NK-92 (cell line): Measurements from ENCODE around the gene PIPOX.

Source experiments
- DNase-seq: peaks from one replicate; lab custom pipeline; 2025; ENCODE audit not compliant: unreplicated experiment; lab: John Stamatoyannopoulos, UW

PIPOX gene

GRCh38 chr17:29045734-29046472, 3.0 kb downstream of the PIPOX start:
- no peak for DNase-seq

- DNase-seq = no peak
Measured at GRCh38 chr17:29046473-29046839, 3.5 kb downstream of the PIPOX start.

- DNase-seq = no peak
Measured at GRCh38 chr17:29048440-29049368, 5.8 kb downstream of the PIPOX start.

GRCh38 chr17:29049541-29050145, 6.7 kb downstream of the PIPOX start:
- DNase-seq = no peak

GRCh38 chr17:29050176-29050575, 7.2 kb downstream of the PIPOX start:
- DNase-seq = no peak

- no peak for DNase-seq
Measured at GRCh38 chr17:29051194-29051593, 8.3 kb downstream of the PIPOX start.

- DNase-seq = no peak
Measured at GRCh38 chr17:29051731-29052130, 8.8 kb downstream of the PIPOX start.

GRCh38 chr17:29054835-29055234, 11.9 kb downstream of the PIPOX start:
- no peak for DNase-seq

GRCh38 chr17:29057361-29057760, 14.4 kb downstream of the PIPOX start:
- no peak for DNase-seq

GRCh38 chr17:29058391-29058790, 15.4 kb downstream of the PIPOX start:
- DNase-seq = no peak

- DNase-seq = no peak
Measured at GRCh38 chr17:29059281-29059680, 16.3 kb downstream of the PIPOX start.

GRCh38 chr17:29060475-29060874, 17.5 kb downstream of the PIPOX start:
- no peak for DNase-seq

GRCh38 chr17:29061036-29061435, 18.1 kb downstream of the PIPOX start:
- no peak for DNase-seq

GRCh38 chr17:29062215-29062614, 19.3 kb downstream of the PIPOX start:
- no peak for DNase-seq

- no peak for DNase-seq
Measured at GRCh38 chr17:29063992-29064391, 21.1 kb downstream of the PIPOX start.

- no peak for DNase-seq
Measured at GRCh38 chr17:29066047-29066446, 23.1 kb downstream of the PIPOX start.

GRCh38 chr17:29066606-29067005, 23.7 kb downstream of the PIPOX start:
- DNase-seq = no peak

- DNase-seq = no peak
Measured at GRCh38 chr17:29068818-29069217, 25.9 kb downstream of the PIPOX start.

- DNase-seq = no peak
Measured at GRCh38 chr17:29069526-29070041, 26.6 kb downstream of the PIPOX start.

GRCh38 chr17:29070308-29070707, 27.4 kb downstream of the PIPOX start:
- DNase-seq = no peak

- no peak for DNase-seq
Measured at GRCh38 chr17:29070781-29071180, 27.8 kb downstream of the PIPOX start.

GRCh38 chr17:29071303-29071702, 28.4 kb downstream of the PIPOX start:
- no peak for DNase-seq
